Fibroblast of the aortic adventitia (primary cell): ENCODE results near the gene NUDT8. TPM values are rescaled to one million over a fixed set of nuclear protein-coding genes. Genes with fewer than 3 reads are reported as not detected.
"Not testable (repeated sequence)": the region's sequence is repeated elsewhere in the genome, so short reads cannot be mapped to it uniquely, and the experiment has no call there.

Experiments used
- DNase-seq: peaks from one replicate; pipeline ENCODE4 v3.0.0-alpha.2; 2010; ENCODE audit warnings: low read depth
- H3K4me3 ChIP-seq: 2 replicates; pipeline ENCODE4 v1.5.1; 2011; ENCODE audit warnings: low read depth, mild to moderate bottlenecking, control low read depth, low read length, moderate library complexity
- CTCF ChIP-seq: IDR thresholded peaks from 2 replicates; pipeline ENCODE4 v1.5.1; 2011; ENCODE audit warnings: mild to moderate bottlenecking, low read length, control low read depth, inconsistent platforms; ENCODE audit not compliant: insufficient read depth
- total RNA-seq: library from RNA; depleted of rRNA; stranded (reverse); fragments of >200 nt; gene quantifications from 2 replicates; pipeline ENCODE4 v1.2.3, GENCODE V29; 2012; ENCODE audit warnings: low replicate concordance

The NUDT8 gene
- total RNA-seq, 1 donor = 8.4 TPM

- TF ChIP-seq CTCF = peak; percentile 75
- DNase-seq = peak; percentile 58
- H3K4me3 ChIP-seq = no peak overlapping the region
Observed at GRCh38 chr11:67640021-67640757, 10.5 kb upstream of the NUDT8 start.

- DNase-seq = no peak
- no peak for TF ChIP-seq CTCF
- H3K4me3 ChIP-seq = no peak within 1 kb of the TSS
Observed at GRCh38 chr11:67639438-67639859, 9.7 kb upstream of the NUDT8 start, which contains the start of gene TBX10. Gene TBX10, minus strand, starts transcription at chr11:67639763. Its CDS starts 291 bp downstream, at chr11:67639472.

GRCh38 chr11:67638535-67639437 is 9.0 kb upstream of the NUDT8 start:
- no peak for DNase-seq
- no peak for TF ChIP-seq CTCF
- H3K4me3 ChIP-seq = no peak overlapping the region

GRCh38 chr11:67637441-67637840 is 7.7 kb upstream of the NUDT8 start:
- DNase-seq, H3K4me3 ChIP-seq: not testable (repeated sequence)

- no peak for DNase-seq
Observed at GRCh38 chr11:67636962-67637361, 7.2 kb upstream of the NUDT8 start.

GRCh38 chr11:67635231-67635521 is 5.4 kb upstream of the NUDT8 start:
- no peak for DNase-seq
- no peak overlapping the region for H3K4me3 ChIP-seq
- TF ChIP-seq CTCF = no peak

More at GRCh38 chr11:67636962-67637361, 7.2 kb upstream of the NUDT8 start:
- no peak for TF ChIP-seq CTCF
- H3K4me3 ChIP-seq = no peak overlapping the region

GRCh38 chr11:67634366-67635230 is 4.9 kb upstream of the NUDT8 start:
- H3K4me3 ChIP-seq = no peak overlapping the region
- TF ChIP-seq CTCF = no peak
- no peak for DNase-seq
